Measurements from ENCODE around the gene TRPC4AP.

GRCh38 chr20:34982270-34983088 lies 110.1 kb downstream of the TRPC4AP start:
- TF ChIP-seq, protein P1, sequence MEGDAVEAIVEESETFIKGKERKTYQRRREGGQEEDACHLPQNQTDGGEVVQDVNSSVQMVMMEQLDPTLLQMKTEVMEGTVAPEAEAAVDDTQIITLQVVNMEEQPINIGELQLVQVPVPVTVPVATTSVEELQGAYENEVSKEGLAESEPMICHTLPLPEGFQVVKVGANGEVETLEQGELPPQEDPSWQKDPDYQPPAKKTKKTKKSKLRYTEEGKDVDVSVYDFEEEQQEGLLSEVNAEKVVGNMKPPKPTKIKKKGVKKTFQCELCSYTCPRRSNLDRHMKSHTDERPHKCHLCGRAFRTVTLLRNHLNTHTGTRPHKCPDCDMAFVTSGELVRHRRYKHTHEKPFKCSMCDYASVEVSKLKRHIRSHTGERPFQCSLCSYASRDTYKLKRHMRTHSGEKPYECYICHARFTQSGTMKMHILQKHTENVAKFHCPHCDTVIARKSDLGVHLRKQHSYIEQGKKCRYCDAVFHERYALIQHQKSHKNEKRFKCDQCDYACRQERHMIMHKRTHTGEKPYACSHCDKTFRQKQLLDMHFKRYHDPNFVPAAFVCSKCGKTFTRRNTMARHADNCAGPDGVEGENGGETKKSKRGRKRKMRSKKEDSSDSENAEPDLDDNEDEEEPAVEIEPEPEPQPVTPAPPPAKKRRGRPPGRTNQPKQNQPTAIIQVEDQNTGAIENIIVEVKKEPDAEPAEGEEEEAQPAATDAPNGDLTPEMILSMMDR (IDR thresholded peaks at IDR 0.05), result no peak
- TF ChIP-seq POLR2A (IDR thresholded peaks at IDR 0.05), result no peak
- no peak for TF ChIP-seq POLR2AphosphoS5 (IDR thresholded peaks at IDR 0.05)
- TF ChIP-seq EP300 (IDR thresholded peaks at IDR 0.05; ENCODE audit: low read depth), result no peak

Measured in transverse colon (tissue), 4 donors.